PC-9 (cell line): ENCODE results near the gene RPS6KA5. TPM values are rescaled to one million over a fixed set of nuclear protein-coding genes. Genes with fewer than 3 reads are reported as not detected.

Experiments used
- BruUV-seq: library from RNA; stranded (reverse); fragments of 400-500 nt; replicated peaks from 2 replicates; lab custom pipeline; 2021; lab: Mats Ljungman, UMichigan
- CTCF ChIA-PET: fragments of 300-600 bp; sonication (Branson Sonifier 250); formaldehyde crosslinking; loops from one replicate; lab custom pipeline; 2022; ENCODE audit warnings: antibody characterized with exemption; lab: Charles Lee
- POLR2A ChIA-PET: fragments of 300-600 bp; sonication (Branson Sonifier 250); formaldehyde crosslinking; loops from one replicate; lab custom pipeline; 2022; ENCODE audit warnings: antibody characterized with exemption; ENCODE audit not compliant: unreplicated experiment; lab: Charles Lee
- DNase-seq, 2 experiments: peaks; one replicate each; pipeline versions ENCODE4 v3.0.0 to v3.0.0-alpha.2; 2015 to 2022; ENCODE audit warnings: mixed read lengths in 1 of 2
- H2AFZ ChIP-seq: fragments of 200-600 bp; sonication (generic); 2 replicates; pipeline ENCODE4 v1.8.1; 2017; ENCODE audit warnings: antibody characterized with exemption
- H3F3A ChIP-seq: fragments of 200-600 bp; sonication (generic); 2 replicates; pipeline ENCODE4 v1.8.1; 2017; ENCODE audit warnings: antibody characterized with exemption, mild to moderate bottlenecking, low read depth; ENCODE audit not compliant: insufficient read depth
- H3K27ac ChIP-seq: fragments of 200-600 bp; sonication (generic); 2 replicates; pipeline ENCODE4 v1.6.1; 2016; ENCODE audit warnings: mixed run types
- H3K27me3 ChIP-seq: fragments of 200-600 bp; sonication (generic); 2 replicates; pipeline ENCODE4 v1.6.1; 2016; ENCODE audit warnings: low read depth, mixed run types; ENCODE audit not compliant: insufficient read depth
- H3K36me3 ChIP-seq: fragments of 200-600 bp; sonication (generic); 2 replicates; pipeline ENCODE4 v1.6.1; 2016; ENCODE audit warnings: low read depth, mixed run types
- H3K4me1 ChIP-seq: fragments of 200-600 bp; sonication (generic); replicated peaks from 2 replicates; pipeline ENCODE4 v1.6.1; 2016; ENCODE audit warnings: mixed run types; ENCODE audit not compliant: insufficient read depth
- H3K4me2 ChIP-seq: fragments of 200-600 bp; sonication (generic); 2 replicates; pipeline ENCODE4 v1.6.1; 2017; ENCODE audit warnings: mixed run types
- H3K4me3 ChIP-seq: fragments of 200-600 bp; sonication (generic); 2 replicates; pipeline ENCODE4 v1.6.1; 2016; ENCODE audit warnings: mixed run types
- H3K79me2 ChIP-seq: fragments of 200-600 bp; sonication (generic); 2 replicates; pipeline ENCODE4 v1.6.1; 2017; ENCODE audit warnings: low read depth, mixed run types
- H3K9me2 ChIP-seq: fragments of 200-600 bp; sonication (generic); 2 replicates; pipeline ENCODE4 v1.8.1; 2017; ENCODE audit warnings: mild to moderate bottlenecking; ENCODE audit not compliant: insufficient read depth
- H3K9me3 ChIP-seq: fragments of 200-600 bp; sonication (generic); 2 replicates; pipeline ENCODE4 v1.8.1; 2016; ENCODE audit warnings: low read depth; ENCODE audit not compliant: insufficient read depth
- H4K20me1 ChIP-seq: fragments of 200-600 bp; sonication (generic); 2 replicates; pipeline ENCODE4 v1.8.1; 2017; ENCODE audit not compliant: insufficient read depth
- CTCF ChIP-seq: fragments of 200-600 bp; sonication (generic); conservative IDR thresholded peaks from 2 replicates; pipeline ENCODE4 v1.6.1; 2017; ENCODE audit warnings: mixed run types, antibody characterized with exemption, mild to moderate bottlenecking, moderate library complexity
- EZH2 ChIP-seq: fragments of 200-600 bp; sonication (generic); IDR thresholded peaks from 2 replicates; pipeline ENCODE4 v1.8.0; 2017; ENCODE audit warnings: antibody characterized with exemption, low read depth
- intact Hi-C: fragments of 100-400 bp; cut with micrococcal nuclease; formaldehyde crosslinking; loops from one replicate; pipeline ENCODE4 v1.10.0; 2022; ENCODE audit not compliant: unreplicated experiment
- total RNA-seq: library from RNA; stranded (reverse); gene quantifications from 2 replicates; pipeline ENCODE4 v1.2.3, GENCODE V29; 2021

The RPS6KA5 gene
- total RNA-seq, 1 experiment from 2014 or later: 3.5 TPM

GRCh38 chr14:91004987-91005386, 55.5 kb downstream of the RPS6KA5 start:
- Histone ChIP-seq H3K4me1 (peaks cover 17% of the 10 kb centered on the region), H2AFZ (no peak overlapping the region), H3K9me2 (no peaks in the 10 kb centered on the region), H3F3A (0 out of 2 replicates have a peak, but pooled peaks cover 4% of the 10 kb centered on the region), H3K79me2 (no peaks in the 10 kb centered on the region), H3K4me3 (no peak overlapping the region), H3K4me2 (no peak overlapping the region), H3K27ac (no peak overlapping the region), H4K20me1 (no peaks in the 10 kb centered on the region), H3K36me3 (no peaks in the 10 kb centered on the region), H3K9me3 (no peaks in the 10 kb centered on the region), H3K27me3 (no peaks in the 10 kb centered on the region)
- no peak for TF ChIP-seq EZH2
- BruUV-seq: no TSS peak
- intact Hi-C loops: no loop called here
- ChIA-PET POLR2A (no interaction called here), CTCF (no interaction called here)
- DNase-seq: no peak

GRCh38 chr14:90999299-90999698, 61.1 kb downstream of the RPS6KA5 start:
- Histone ChIP-seq H3K27ac (no peak overlapping the region), H3K4me3 (no peak overlapping the region), H3K79me2 (no peaks in the 10 kb centered on the region), H3F3A (no peaks in the 10 kb centered on the region), H3K36me3 (no peaks in the 10 kb centered on the region), H2AFZ (no peak overlapping the region), H4K20me1 (no peaks in the 10 kb centered on the region), H3K9me2 (no peaks in the 10 kb centered on the region), H3K27me3 (no peaks in the 10 kb centered on the region), H3K4me1 (no peaks in the 10 kb centered on the region), H3K4me2 (no peak overlapping the region), H3K9me3 (no peaks in the 10 kb centered on the region)
- ChIA-PET CTCF (interaction anchor here (0.6 kb wide), 1 partner anchor 29 kb away, joined by 3 read pairs; no protein-coding TSS in a partner anchor), POLR2A (no interaction called here)
- TF ChIP-seq EZH2 (no peak), CTCF (no peak)
- intact Hi-C loops: no loop called here
- BruUV-seq: no TSS peak
- DNase-seq: no peak

GRCh38 chr14:90996967-90997366, 63.5 kb downstream of the RPS6KA5 start:
- H2AFZ ChIP-seq: no peak overlapping the region
- no peak for TF ChIP-seq CTCF
- no peak for TF ChIP-seq EZH2
- H3K4me2 ChIP-seq: no peak overlapping the region
- H3K79me2 ChIP-seq: no peaks in the 10 kb centered on the region
- CTCF ChIA-PET: interaction anchor here (0.5 kb wide), 1 partner anchor 176 kb away, joined by 5 read pairs; no protein-coding TSS in a partner anchor
- intact Hi-C loops: no loop called here
- H3F3A ChIP-seq: no peaks in the 10 kb centered on the region
- no peak overlapping the region for H3K27ac ChIP-seq
- BruUV-seq: no TSS peak
- no peak for DNase-seq
- H3K36me3 ChIP-seq: no peaks in the 10 kb centered on the region
- H4K20me1 ChIP-seq: no peaks in the 10 kb centered on the region
- no peaks in the 10 kb centered on the region for H3K4me1 ChIP-seq
- no peaks in the 10 kb centered on the region for H3K27me3 ChIP-seq
- no peaks in the 10 kb centered on the region for H3K9me2 ChIP-seq
- POLR2A ChIA-PET: no interaction called here
- no peak overlapping the region for H3K4me3 ChIP-seq
- no peaks in the 10 kb centered on the region for H3K9me3 ChIP-seq

- H3K4me3 ChIP-seq: no peak overlapping the region
- no TSS peak for BruUV-seq
- H3K27me3 ChIP-seq: no peaks in the 10 kb centered on the region
- no peaks in the 10 kb centered on the region for H3K36me3 ChIP-seq
- no peaks in the 10 kb centered on the region for H3F3A ChIP-seq
- no peak overlapping the region for H2AFZ ChIP-seq
- no peaks in the 10 kb centered on the region for H3K9me2 ChIP-seq
- H3K4me2 ChIP-seq: no peak overlapping the region
- CTCF ChIA-PET: no interaction called here
- DNase-seq: no peak
- intact Hi-C loops: no loop called here
- H3K4me1 ChIP-seq: no peaks in the 10 kb centered on the region
- no peaks in the 10 kb centered on the region for H4K20me1 ChIP-seq
- POLR2A ChIA-PET: no interaction called here
- no peaks in the 10 kb centered on the region for H3K9me3 ChIP-seq
- no peak for TF ChIP-seq CTCF
- no peak for TF ChIP-seq EZH2
- H3K79me2 ChIP-seq: no peaks in the 10 kb centered on the region
- H3K27ac ChIP-seq: no peak overlapping the region
Observed at GRCh38 chr14:90995785-90996184, 64.7 kb downstream of the RPS6KA5 start.
